IMR-90 (cell line): ENCODE data around the gene GABRP.

ENCODE experiments used
- CTCF ChIP-seq: conservative IDR thresholded peaks from 2 replicates; pipeline ENCODE4 v1.5.1; 2012; ENCODE audit warnings: mild to moderate bottlenecking, low read depth, low read length, improper control_type of control experiment
- MAFK ChIP-seq: IDR thresholded peaks from 2 replicates; pipeline ENCODE4 v1.6.1; 2012; ENCODE audit warnings: low read depth, low read length, improper control_type of control experiment

DNA sequence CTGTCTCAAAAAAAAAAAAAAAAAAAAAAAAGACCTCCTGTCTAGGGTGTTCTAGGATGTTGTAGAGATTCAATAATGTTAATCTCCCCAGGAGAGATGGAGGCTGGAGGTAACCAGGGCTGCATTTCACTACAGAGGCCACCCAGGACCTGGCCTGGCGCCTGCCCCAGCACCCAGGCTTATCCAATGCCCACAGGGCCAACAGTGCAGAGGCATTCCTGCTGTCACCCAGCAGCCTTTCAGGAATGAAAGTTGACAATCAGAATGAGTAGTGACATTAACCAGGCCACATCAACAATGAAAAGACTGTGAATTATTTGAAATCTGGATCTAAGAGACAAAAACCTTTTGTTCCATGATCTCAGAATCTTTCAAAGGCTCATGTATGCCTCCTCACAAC, 36.2 kb upstream of the GABRP start:
- no peak for TF ChIP-seq CTCF
- no peak for TF ChIP-seq MAFK
